ENCODE data around the gene ANG. TPM values are rescaled to one million over a fixed set of nuclear protein-coding genes. Genes with fewer than 3 reads are reported as not detected.
A peak's percentile ranks its signal among the peaks of the same experiment; 100 is the strongest.

The ANG gene
- total and polyA plus RNA-seq, 2 donors (not counting 1 experiment from before 2014, with no cell fraction given), result 1.7 to 2.0 TPM

GRCh38 chr14:20712904-20713303, 24.3 kb downstream of the ANG start:
- ATAC-seq (ENCODE audit: low read depth), result no peak
- Histone ChIP-seq H3K27ac (ENCODE audit: low read length in 2 of 2) (peak overlapping the region in 1 of 2 donors; percentile 51), H2AFZ (ENCODE audit: insufficient read depth, low read depth, low read length, poor library complexity, severe bottlenecking) (peak overlapping the region; percentile 52), H3K9ac (ENCODE audit: low read length) (no peak overlapping the region), H3K9me3 (ENCODE audit: control extremely low read depth in 1 of 3, control insufficient read depth in 2 of 3, insufficient read depth in 1 of 3, low read length in 2 of 3) (peaks cover 0 to 8% (median 2%) of the 10 kb centered on the region in 3 donors), H3K4me1 (ENCODE audit: control insufficient read depth in 2 of 2, insufficient read depth in 2 of 2, low read length in 2 of 2) (peaks cover 16 to 51% of the 10 kb centered on the region in 2 donors), H3K4me3 (ENCODE audit: control extremely low read depth in 1 of 5, extremely low read depth in 1 of 5, insufficient read depth in 1 of 5, low read depth in 2 of 5, low read length in 4 of 5) (no peak overlapping the region), H3K79me2 (ENCODE audit: control insufficient read depth, insufficient read depth, low read length) (no peaks in the 10 kb centered on the region), H4K20me1 (ENCODE audit: control insufficient read depth, insufficient read depth, low read length, poor library complexity, severe bottlenecking) (no peaks in the 10 kb centered on the region), H3K4me2 (replicated peaks; ENCODE audit: low read depth, low read length, poor library complexity, severe bottlenecking) (peak overlapping the region; percentile 24), H3K27me3 (replicated peaks in 1 of 4; ENCODE audit: control extremely low read depth in 1 of 4, control insufficient read depth in 3 of 4, insufficient read depth in 4 of 4, low read length in 3 of 4) (no peaks in the 10 kb centered on the region), H3K36me3 (replicated peaks in 1 of 2; ENCODE audit: control extremely low read depth in 1 of 2, control insufficient read depth in 1 of 2, extremely low read depth in 1 of 2, insufficient read depth in 2 of 2, low read length in 1 of 2) (no peaks in the 10 kb centered on the region)
- Mint-ChIP-seq H3K4me3 (peak overlapping the region; percentile 8), H3K27me3 (no peaks in the 10 kb centered on the region), H3K27ac (peak overlapping the region; percentile 80), H3K4me1 (peaks cover 46% of the 10 kb centered on the region), H3K9me3 (ENCODE audit: insufficient read depth) (peaks cover 3% of the 10 kb centered on the region)
- no peak for DNase-seq
- POLR2A ChIA-PET, result no interaction called here
- intact Hi-C loops (cut with micrococcal nuclease), result no loop called here
- CTCF ChIA-PET, result interaction anchor here (0.9 to 3.8 kb wide), 4 partner anchors 12 to 143 kb away, joined by 3 to 15 read pairs (median 9); no protein-coding TSS in a partner anchor
- WGBS (ENCODE audit: insufficient coverage), result 40% methylated on average over 1 of the region's 2 CpGs
- TF ChIP-seq CTCF (IDR thresholded peaks at IDR 0.05) (no peak), EZH2 (IDR thresholded peaks at IDR 0.05; ENCODE audit: borderline replicate concordance, insufficient read depth, low read depth, low read length, poor library complexity, severe bottlenecking) (no peak)

DNA sequence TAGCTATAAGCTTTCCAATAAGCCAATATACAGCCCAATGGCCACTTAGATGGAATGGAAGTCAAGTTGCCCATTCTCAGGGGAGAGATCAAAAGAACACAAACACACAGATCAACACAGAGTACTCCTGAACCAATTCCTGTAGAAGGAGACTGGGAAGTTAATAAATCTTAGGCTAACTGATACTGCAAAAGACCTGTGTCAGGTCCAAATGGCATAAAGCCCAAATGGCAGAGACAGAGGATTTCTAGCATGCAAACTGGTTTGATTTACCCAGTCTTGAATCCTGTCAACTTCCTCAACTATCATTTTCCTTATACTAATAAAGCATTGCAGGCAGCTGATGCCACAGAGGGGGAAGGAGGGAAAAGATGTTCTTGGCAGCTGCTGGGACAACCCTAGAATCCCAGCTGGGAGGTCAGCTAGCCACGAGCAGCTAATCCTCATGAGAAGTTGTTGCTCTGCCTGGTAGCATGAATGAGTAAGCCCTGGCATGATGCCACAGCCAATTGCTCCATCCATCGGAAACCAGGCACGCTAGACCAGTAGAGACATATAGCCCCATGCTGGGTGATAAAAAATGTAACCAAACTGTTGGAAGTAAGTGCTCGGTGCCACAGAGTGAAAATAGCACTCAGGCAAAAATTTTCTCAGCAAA, 26.2 kb downstream of the ANG start:
- H2AFZ ChIP-seq (ENCODE audit: insufficient read depth, low read depth, low read length, poor library complexity, severe bottlenecking), result peak overlapping the region; percentile 34
- ATAC-seq (ENCODE audit: low read depth) (no peak), DNase-seq (no peak)
- TF ChIP-seq EZH2 (IDR thresholded peaks at IDR 0.05; ENCODE audit: borderline replicate concordance, insufficient read depth, low read depth, low read length, poor library complexity, severe bottlenecking) (no peak), CTCF (IDR thresholded peaks at IDR 0.05) (no peak)
- H3K4me2 ChIP-seq (replicated peaks; ENCODE audit: low read depth, low read length, poor library complexity, severe bottlenecking), result peak overlapping the region; percentile 56
- peak overlapping the region; percentile 86 to 87 for H3K27ac ChIP-seq (ENCODE audit: low read length in 2 of 2)
- Mint-ChIP-seq H3K4me1 (peaks cover 60% of the 10 kb centered on the region), H3K27ac (peak overlapping the region; percentile 97), H3K27me3 (no peaks in the 10 kb centered on the region), H3K9me3 (ENCODE audit: insufficient read depth) (peaks cover 3% of the 10 kb centered on the region), H3K4me3 (peak overlapping the region; percentile 59)
- no peaks in the 10 kb centered on the region for H3K27me3 ChIP-seq (replicated peaks in 1 of 4; ENCODE audit: control extremely low read depth in 1 of 4, control insufficient read depth in 3 of 4, insufficient read depth in 4 of 4, low read length in 3 of 4)
- POLR2A ChIA-PET, result interaction anchor here (0.5 to 1.6 kb wide), 4 partner anchors 64 to 398 kb away, joined by 4 to 9 read pairs (median 4); partner anchors contain the start of gene RNASE6
- CTCF ChIA-PET, result interaction anchor here (0.7 to 2.8 kb wide), 12 partner anchors 10 to 159 kb away, joined by 3 to 12 read pairs (median 4); no protein-coding TSS in a partner anchor
- peak overlapping the region; percentile 9 for H3K9ac ChIP-seq (ENCODE audit: low read length)
- H3K4me3 ChIP-seq (ENCODE audit: control extremely low read depth in 1 of 5, extremely low read depth in 1 of 5, insufficient read depth in 1 of 5, low read depth in 2 of 5, low read length in 4 of 5), result peak overlapping the region in 1 of 5 experiments; percentile 27
- H3K79me2 ChIP-seq (ENCODE audit: control insufficient read depth, insufficient read depth, low read length), result no peaks in the 10 kb centered on the region
- H3K36me3 ChIP-seq (replicated peaks in 1 of 2; ENCODE audit: control extremely low read depth in 1 of 2, control insufficient read depth in 1 of 2, extremely low read depth in 1 of 2, insufficient read depth in 2 of 2, low read length in 1 of 2), result no peaks in the 10 kb centered on the region
- H4K20me1 ChIP-seq (ENCODE audit: control insufficient read depth, insufficient read depth, low read length, poor library complexity, severe bottlenecking), result no peaks in the 10 kb centered on the region
- intact Hi-C loops (cut with micrococcal nuclease), result loop anchor here (2.0 kb wide), 1 partner anchor 68 kb away; no protein-coding TSS in a partner anchor
- WGBS (ENCODE audit: insufficient coverage), result 58% methylated on average over 1 of the region's 4 CpGs
- peaks cover 0 to 11% (median 0%) of the 10 kb centered on the region in 3 donors for H3K9me3 ChIP-seq (ENCODE audit: control extremely low read depth in 1 of 3, control insufficient read depth in 2 of 3, insufficient read depth in 1 of 3, low read length in 2 of 3)
- peaks cover 23 to 66% of the 10 kb centered on the region in 2 donors for H3K4me1 ChIP-seq (ENCODE audit: control insufficient read depth in 2 of 2, insufficient read depth in 2 of 2, low read length in 2 of 2)

Measured in B cell (primary cell).